Activated naive CD4-positive, alpha-beta T cell treated with Interleukin-2 at 50 U/mL for 16 hours (primary cell): ENCODE results near the gene HNRNPU.

Experiments used
- DNase-seq: peaks from one replicate; pipeline ENCODE4 v3.0.0-alpha.2; 2020

Gene HNRNPU

DNA sequence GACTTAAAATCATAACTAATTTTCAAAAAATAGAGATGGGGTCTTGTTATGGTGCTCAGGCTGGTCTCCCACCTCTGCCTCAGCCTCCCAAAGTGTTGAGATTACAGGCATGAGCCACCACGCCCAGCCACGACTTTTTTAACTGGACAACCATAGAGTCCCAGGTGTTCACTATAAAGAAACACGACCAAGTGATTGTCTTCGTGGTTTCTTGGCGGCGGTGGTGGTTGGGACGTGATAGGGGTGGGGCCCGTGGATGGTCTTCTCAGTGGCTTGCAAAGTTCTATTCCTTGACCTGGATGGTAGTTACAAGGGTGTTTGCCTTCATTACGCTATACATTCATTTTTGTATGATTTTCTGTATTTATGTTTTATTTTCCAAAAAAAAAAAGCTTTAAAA lies 63.5 kb downstream of the HNRNPU start:
- no peak for DNase-seq
